ENCODE measurements around the gene WDR53. TPM values are rescaled to one million over a fixed set of nuclear protein-coding genes. Genes with fewer than 3 reads are reported as not detected.

WDR53 gene
- total and polyA plus RNA-seq, 9 of the 15 experiments (the other 6 are each of a cell fraction or from before 2014, with no cell fraction given), result 13.0 to 34.5 (median 20.9) TPM

GRCh38 chr3:196599734-196600128 lies 31.4 kb upstream of the WDR53 start:
- BruUV-seq (replicated peaks), result no TSS peak
- in situ Hi-C loops (cut with MboI), result loop anchor here (10.0 kb wide), 1 partner anchor 375 kb away; no protein-coding TSS in a partner anchor
- TF ChIP-seq TCF3 (CRISPR knock-in tag; IDR thresholded peaks at IDR 0.05) (peak; percentile 71), ZEB2 (IDR thresholded peaks at IDR 0.05) (0 out of 2 replicates have a peak, but pooled peaks have one; percentile 43), MEIS2 (IDR thresholded peaks at IDR 0.05; ENCODE audit: partially characterized antibody) (peak; percentile 6), CBFA2T3 (IDR thresholded peaks at IDR 0.05) (peak; percentile 67), CREM (IDR thresholded peaks at IDR 0.05; ENCODE audit: low read depth) (peak; percentile 64), TEAD4 (IDR thresholded peaks at IDR 0.05; ENCODE audit: low read length) (peak; percentile 58; the same call in 1 of the 2 replicates), TEAD4 (CRISPR knock-in tag; IDR thresholded peaks at IDR 0.05; ENCODE audit: borderline replicate concordance) (no peak), FOSL1 (tag; conservative IDR thresholded peaks at IDR 0.05) (0 out of 2 replicates have a peak, but pooled peaks have one; percentile 60), ARID1B (IDR thresholded peaks at IDR 0.05) (peak; percentile 77), DPF2 (IDR thresholded peaks at IDR 0.05) (peak; percentile 73), TBL1XR1 (IDR thresholded peaks at IDR 0.05; ENCODE audit: low read length in 2 of 2) (peak in 1 of 2 experiments; percentile 20; a peak in 1 of 4 replicates), KAT7 (CRISPR knock-in tag; IDR thresholded peaks at IDR 0.05; ENCODE audit: borderline replicate concordance) (no peak), MTA2 (IDR thresholded peaks at IDR 0.05; ENCODE audit: low read depth) (peak; percentile 47; the same call in 1 of the 2 replicates), TAL1 (IDR thresholded peaks at IDR 0.05) (peak; percentile 49; the same call in 1 of the 2 replicates), JUND (IDR thresholded peaks at IDR 0.05; ENCODE audit: borderline replicate concordance, low read depth, low read length) (peak; percentile 41; the same call in 1 of the 2 replicates), JUND (tag; IDR thresholded peaks at IDR 0.05; ENCODE audit: borderline replicate concordance, low read depth, low read length) (no peak; the same call in 2 of the 3 replicates), MIER1 (IDR thresholded peaks at IDR 0.05; ENCODE audit: low read depth) (no peak), ZNF76 (CRISPR knock-in tag; IDR thresholded peaks at IDR 0.05; ENCODE audit: borderline replicate concordance) (no peak), FOXK2 (conservative IDR thresholded peaks at IDR 0.05 in 1 of 2, IDR thresholded peaks at IDR 0.05 in 1 of 2; ENCODE audit: low read depth in 2 of 2) (peak; percentile 94 to 95), RAD21 (CRISPR knock-in tag; conservative IDR thresholded peaks at IDR 0.05 in 1 of 2, IDR thresholded peaks at IDR 0.05 in 1 of 2) (peak in 1 of 2 experiments; percentile 10; a peak in 1 of 4 replicates)
- TF ChIP-seq, protein P1, sequence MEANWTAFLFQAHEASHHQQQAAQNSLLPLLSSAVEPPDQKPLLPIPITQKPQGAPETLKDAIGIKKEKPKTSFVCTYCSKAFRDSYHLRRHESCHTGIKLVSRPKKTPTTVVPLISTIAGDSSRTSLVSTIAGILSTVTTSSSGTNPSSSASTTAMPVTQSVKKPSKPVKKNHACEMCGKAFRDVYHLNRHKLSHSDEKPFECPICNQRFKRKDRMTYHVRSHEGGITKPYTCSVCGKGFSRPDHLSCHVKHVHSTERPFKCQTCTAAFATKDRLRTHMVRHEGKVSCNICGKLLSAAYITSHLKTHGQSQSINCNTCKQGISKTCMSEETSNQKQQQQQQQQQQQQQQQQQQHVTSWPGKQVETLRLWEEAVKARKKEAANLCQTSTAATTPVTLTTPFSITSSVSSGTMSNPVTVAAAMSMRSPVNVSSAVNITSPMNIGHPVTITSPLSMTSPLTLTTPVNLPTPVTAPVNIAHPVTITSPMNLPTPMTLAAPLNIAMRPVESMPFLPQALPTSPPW (CRISPR knock-in tag; IDR thresholded peaks at IDR 0.05), result 0 out of 2 replicates have a peak, but pooled peaks have one; percentile 26
- TF ChIP-seq, protein P2, sequence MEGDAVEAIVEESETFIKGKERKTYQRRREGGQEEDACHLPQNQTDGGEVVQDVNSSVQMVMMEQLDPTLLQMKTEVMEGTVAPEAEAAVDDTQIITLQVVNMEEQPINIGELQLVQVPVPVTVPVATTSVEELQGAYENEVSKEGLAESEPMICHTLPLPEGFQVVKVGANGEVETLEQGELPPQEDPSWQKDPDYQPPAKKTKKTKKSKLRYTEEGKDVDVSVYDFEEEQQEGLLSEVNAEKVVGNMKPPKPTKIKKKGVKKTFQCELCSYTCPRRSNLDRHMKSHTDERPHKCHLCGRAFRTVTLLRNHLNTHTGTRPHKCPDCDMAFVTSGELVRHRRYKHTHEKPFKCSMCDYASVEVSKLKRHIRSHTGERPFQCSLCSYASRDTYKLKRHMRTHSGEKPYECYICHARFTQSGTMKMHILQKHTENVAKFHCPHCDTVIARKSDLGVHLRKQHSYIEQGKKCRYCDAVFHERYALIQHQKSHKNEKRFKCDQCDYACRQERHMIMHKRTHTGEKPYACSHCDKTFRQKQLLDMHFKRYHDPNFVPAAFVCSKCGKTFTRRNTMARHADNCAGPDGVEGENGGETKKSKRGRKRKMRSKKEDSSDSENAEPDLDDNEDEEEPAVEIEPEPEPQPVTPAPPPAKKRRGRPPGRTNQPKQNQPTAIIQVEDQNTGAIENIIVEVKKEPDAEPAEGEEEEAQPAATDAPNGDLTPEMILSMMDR (IDR thresholded peaks at IDR 0.05 in 2 of 3, conservative IDR thresholded peaks at IDR 0.05 in 1 of 3; ENCODE audit: insufficient read depth in 2 of 3, low read depth in 1 of 3, low read length in 3 of 3), result peak in 2 of 3 experiments; percentile 19 to 30; a peak in 2 of 6 replicates

More at GRCh38 chr3:196599734-196600128, 31.4 kb upstream of the WDR53 start:
- DNase-seq (ENCODE audit: extremely low read depth in 1 of 4, low spot score in 3 of 4) (peak in 2 of 4 experiments; percentile 58 to 70), FAIRE-seq (peak; percentile 81), ATAC-seq (peak; percentile 76)
- WGBS (ENCODE audit: insufficient coverage, low coverage, missing lambda C conversion rate), result 9% methylated on average over 5 of the region's 5 CpGs
- Histone ChIP-seq H4K20me1 (replicated peaks; ENCODE audit: control insufficient read depth, insufficient read depth, low read length) (no peaks in the 10 kb centered on the region), H3K4me2 (ENCODE audit: insufficient read depth, low read length) (peak overlapping the region; percentile 30; the same call in 1 of the 2 replicates), H3K27ac (ENCODE audit: extremely low read depth, low read depth, low read length) (no peak overlapping the region; the same call in 2 of the 3 replicates), H3K4me3 (no peak overlapping the region), H3K36me3 (ENCODE audit: control insufficient read depth, insufficient read depth, low read length) (no peaks in the 10 kb centered on the region), H3K9me1 (ENCODE audit: control insufficient read depth, insufficient read depth, low read length) (no peaks in the 10 kb centered on the region), H2AFZ (ENCODE audit: low read depth, low read length) (peak overlapping the region; percentile 60), H3K9me3 (replicated peaks; ENCODE audit: control insufficient read depth, insufficient read depth, low read depth, low read length) (no peaks in the 10 kb centered on the region), H3K27me3 (ENCODE audit: control insufficient read depth in 2 of 2, insufficient read depth in 2 of 2, low read length in 2 of 2) (no peaks in the 10 kb centered on the region), H3K4me1 (replicated peaks in 1 of 2; ENCODE audit: control insufficient read depth in 2 of 2, insufficient read depth in 2 of 2, low read length in 2 of 2) (peaks cover 8 to 21% of the 10 kb centered on the region in 2 experiments; a peak in 4 of 5 replicates), H3K9ac (ENCODE audit: insufficient read depth in 1 of 2, low read depth in 2 of 2, low read length in 2 of 2) (no peak overlapping the region), H3K79me2 (ENCODE audit: control insufficient read depth, insufficient read depth, low read length) (no peaks in the 10 kb centered on the region)
- intact Hi-C loops (cut with micrococcal nuclease), result no loop called here
- ChIA-PET CTCF (ENCODE audit: low intra/inter-chr PET ratio) (interaction anchor here (0.6 kb wide), 2 partner anchors 81 to 588 kb away, joined by 3 read pairs; no protein-coding TSS in a partner anchor), POLR2A (no interaction called here)
